Gastroesophageal sphincter (tissue), 3 donors: ENCODE results near the gene PRH2.

Experiments used
- CTCF ChIP-seq, 4 experiments: fragments of 200-600 bp in 2 of 4; fragments of 450-650 bp in 2 of 4; sonication (generic) in 1 of 4; IDR thresholded peaks; one replicate each; pipeline ENCODE4 v1.5.1; 2017 to 2019; ENCODE audit warnings: antibody characterized with exemption in 4 of 4, mild to moderate bottlenecking in 2 of 4, moderate library complexity in 2 of 4
- EP300 ChIP-seq: sonication (generic); formaldehyde crosslinking; IDR thresholded peaks from one replicate; pipeline ENCODE4 v1.6.1; 2017; ENCODE audit warnings: antibody characterized with exemption, mild to moderate bottlenecking
- POLR2AphosphoS5 ChIP-seq: sonication (generic); formaldehyde crosslinking; IDR thresholded peaks from one replicate; pipeline ENCODE4 v1.6.1; 2017; ENCODE audit warnings: antibody characterized with exemption

DNA sequence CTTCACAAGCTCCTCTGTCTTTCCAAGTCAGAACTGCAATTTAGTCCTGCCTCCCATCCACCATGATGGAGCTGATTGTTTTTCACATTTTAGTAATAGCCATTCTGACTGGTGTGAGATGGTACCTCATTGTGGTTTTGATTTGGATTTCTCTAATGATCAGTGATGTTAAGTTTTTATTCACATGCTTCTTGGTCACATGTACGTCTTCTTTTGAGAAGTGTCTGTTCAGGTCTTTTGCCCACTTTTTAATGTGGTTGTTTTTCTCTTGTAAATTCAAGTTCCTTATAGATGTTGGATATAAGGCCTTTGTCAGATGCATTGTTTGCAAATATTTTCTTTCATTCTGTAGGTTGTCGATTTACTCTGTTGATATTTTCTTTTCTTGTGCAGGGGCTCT is 14.1 kb downstream of the PRH2 start:
- no peak for TF ChIP-seq CTCF (IDR thresholded peaks at IDR 0.05)
- TF ChIP-seq POLR2AphosphoS5: no peak
- TF ChIP-seq EP300: no peak
